Endothelial cell (in vitro differentiated cells): Measurements from ENCODE around the gene ARRB1. TPM values are rescaled to one million over a fixed set of nuclear protein-coding genes. Genes with fewer than 3 reads are reported as not detected.
"Not testable (repeated sequence)": the region's sequence is repeated elsewhere in the genome, so short reads cannot be mapped to it uniquely, and the experiment has no call there.

ENCODE experiments used
- DNase-seq: peaks from one replicate; pipeline ENCODE4 v3.0.0; 2021; ENCODE audit warnings: low spot score
- H3K27ac Mint-ChIP-seq: one replicate; pipeline ENCODE4 v1.8.0; 2021; ENCODE audit warnings: mixed read lengths, inconsistent platforms; ENCODE audit not compliant: unreplicated experiment
- H3K27me3 Mint-ChIP-seq: one replicate; pipeline ENCODE4 v1.8.0; 2021; ENCODE audit warnings: mild to moderate bottlenecking, moderate library complexity, mixed read lengths, inconsistent platforms; ENCODE audit not compliant: unreplicated experiment
- H3K36me3 Mint-ChIP-seq: one replicate; pipeline ENCODE4 v1.8.0; 2021; ENCODE audit warnings: mild to moderate bottlenecking, low read depth, mixed read lengths, inconsistent platforms; ENCODE audit not compliant: unreplicated experiment
- H3K4me1 Mint-ChIP-seq: one replicate; pipeline ENCODE4 v1.8.0; 2021; ENCODE audit warnings: mild to moderate bottlenecking, mixed read lengths, inconsistent platforms; ENCODE audit not compliant: unreplicated experiment
- H3K4me3 Mint-ChIP-seq: one replicate; pipeline ENCODE4 v1.8.0; 2021; ENCODE audit warnings: mild to moderate bottlenecking, mixed read lengths, inconsistent platforms; ENCODE audit not compliant: unreplicated experiment
- H3K9me3 Mint-ChIP-seq: one replicate; pipeline ENCODE4 v1.8.0; 2021; ENCODE audit warnings: mixed read lengths, inconsistent platforms; ENCODE audit not compliant: unreplicated experiment
- total RNA-seq: library from RNA; stranded (reverse); fragmentation: NEBNext Ultra II Directional; extraction: Animal tissue kit (Norgen Biotek cat#: 25700); gene quantifications from one replicate; pipeline ENCODE4 v1.2.1, GENCODE V29; 2021; ENCODE audit not compliant: unreplicated experiment
- TF ChIP-seq, protein P1 (sequence below): fragments of 200-600 bp; sonication (generic); IDR thresholded peaks from one replicate; pipeline ENCODE4 v1.5.0; 2021; ENCODE audit warnings: antibody characterized with exemption; ENCODE audit not compliant: unreplicated experiment

The ARRB1 gene
- total RNA-seq, 1 donor from 2014 or later: 197 TPM

DNA sequence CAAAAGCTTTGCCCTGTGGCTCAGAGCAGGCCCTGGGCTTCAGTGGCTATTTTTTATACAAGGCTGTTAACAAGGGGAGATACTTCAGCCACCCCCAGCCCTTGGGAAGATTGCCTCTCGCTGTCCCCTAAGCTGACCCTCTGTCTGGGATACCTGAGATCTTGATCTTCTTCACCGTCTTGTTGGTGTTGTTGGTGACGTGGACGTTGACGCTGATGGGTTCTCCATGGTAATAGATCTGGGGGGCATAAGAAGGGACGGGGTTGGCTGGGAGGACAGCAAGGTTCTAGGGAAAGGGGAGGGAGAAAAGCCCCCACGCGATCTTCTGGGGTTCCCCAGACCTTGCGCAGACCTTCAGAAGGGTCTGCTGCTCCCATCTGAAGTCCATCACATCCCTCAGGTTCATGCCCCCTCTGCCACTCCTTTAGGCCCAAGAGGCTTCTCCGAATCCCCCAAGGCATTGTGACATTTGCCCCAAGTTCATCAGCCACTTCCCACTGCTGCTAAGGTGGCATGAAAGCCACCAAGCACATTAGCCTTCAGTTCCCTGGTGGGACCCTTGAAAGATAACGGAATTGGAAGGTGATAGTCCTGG, 74.2 kb downstream of the ARRB1 start:
- peaks cover 59% of the 10 kb centered on the region for H3K36me3 Mint-ChIP-seq
- H3K9me3 Mint-ChIP-seq: no peaks in the 10 kb centered on the region
- peaks cover 48% of the 10 kb centered on the region for H3K4me1 Mint-ChIP-seq
- H3K27me3 Mint-ChIP-seq: peaks cover 12% of the 10 kb centered on the region
- H3K27ac Mint-ChIP-seq: no peak overlapping the region
- DNase-seq: no peak
- H3K4me3 Mint-ChIP-seq: peak overlapping the region; percentile 31
- TF ChIP-seq, protein P1, sequence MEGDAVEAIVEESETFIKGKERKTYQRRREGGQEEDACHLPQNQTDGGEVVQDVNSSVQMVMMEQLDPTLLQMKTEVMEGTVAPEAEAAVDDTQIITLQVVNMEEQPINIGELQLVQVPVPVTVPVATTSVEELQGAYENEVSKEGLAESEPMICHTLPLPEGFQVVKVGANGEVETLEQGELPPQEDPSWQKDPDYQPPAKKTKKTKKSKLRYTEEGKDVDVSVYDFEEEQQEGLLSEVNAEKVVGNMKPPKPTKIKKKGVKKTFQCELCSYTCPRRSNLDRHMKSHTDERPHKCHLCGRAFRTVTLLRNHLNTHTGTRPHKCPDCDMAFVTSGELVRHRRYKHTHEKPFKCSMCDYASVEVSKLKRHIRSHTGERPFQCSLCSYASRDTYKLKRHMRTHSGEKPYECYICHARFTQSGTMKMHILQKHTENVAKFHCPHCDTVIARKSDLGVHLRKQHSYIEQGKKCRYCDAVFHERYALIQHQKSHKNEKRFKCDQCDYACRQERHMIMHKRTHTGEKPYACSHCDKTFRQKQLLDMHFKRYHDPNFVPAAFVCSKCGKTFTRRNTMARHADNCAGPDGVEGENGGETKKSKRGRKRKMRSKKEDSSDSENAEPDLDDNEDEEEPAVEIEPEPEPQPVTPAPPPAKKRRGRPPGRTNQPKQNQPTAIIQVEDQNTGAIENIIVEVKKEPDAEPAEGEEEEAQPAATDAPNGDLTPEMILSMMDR: no peak

DNA sequence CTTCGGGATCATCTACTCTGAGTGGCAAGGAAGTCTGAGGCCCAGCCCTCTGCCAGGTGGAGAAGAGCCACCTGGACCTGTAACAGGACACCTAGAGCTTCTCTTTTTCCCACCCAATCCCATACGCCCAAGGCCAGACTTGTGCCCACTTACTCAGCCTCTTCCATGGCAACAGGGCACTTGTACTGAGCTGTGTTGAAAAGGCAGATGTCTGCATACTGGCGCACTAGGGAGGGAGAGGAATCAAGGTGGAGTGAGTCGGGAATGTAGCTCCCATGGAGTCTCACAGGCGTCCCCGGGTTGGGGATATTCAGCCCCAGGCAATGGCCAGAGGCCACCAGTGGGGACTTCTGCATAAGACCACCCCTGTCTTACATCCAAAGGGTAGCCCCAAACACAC, 74.8 kb downstream of the ARRB1 start:
- Mint-ChIP-seq H3K4me1 (peaks cover 43% of the 10 kb centered on the region), H3K27ac (peak overlapping the region; percentile 85), H3K27me3 (peaks cover 11% of the 10 kb centered on the region), H3K4me3 (peak overlapping the region; percentile 39), H3K36me3 (peaks cover 59% of the 10 kb centered on the region), H3K9me3 (no peaks in the 10 kb centered on the region)
- no peak for DNase-seq
- TF ChIP-seq, protein P1: no peak

DNA sequence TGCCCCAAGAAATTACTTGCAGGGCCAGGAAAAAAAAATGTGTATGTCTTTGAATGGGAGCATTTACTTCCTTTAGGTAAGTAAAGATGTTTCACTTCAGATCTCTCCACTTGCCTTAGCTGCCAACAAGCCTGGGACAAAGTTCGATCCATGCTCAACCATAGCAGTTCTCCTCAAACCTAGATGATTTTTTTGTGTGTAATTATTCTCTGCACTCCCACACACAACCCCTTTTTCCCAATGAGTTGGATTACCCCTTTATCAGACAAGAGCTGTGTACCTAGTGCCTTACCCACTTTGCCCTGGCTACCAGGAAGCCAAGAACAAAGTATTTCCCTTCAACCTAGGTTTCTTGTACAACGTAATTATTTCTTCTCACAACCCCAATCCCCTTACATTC, 75.3 kb downstream of the ARRB1 start:
- Mint-ChIP-seq H3K27me3 (peaks cover 13% of the 10 kb centered on the region), H3K9me3 (no peaks in the 10 kb centered on the region), H3K36me3 (peaks cover 63% of the 10 kb centered on the region), H3K4me3 (peak overlapping the region; percentile 39), H3K4me1 (peaks cover 38% of the 10 kb centered on the region), H3K27ac (peak overlapping the region; percentile 85)
- TF ChIP-seq, protein P1: no peak
- DNase-seq: no peak

DNA sequence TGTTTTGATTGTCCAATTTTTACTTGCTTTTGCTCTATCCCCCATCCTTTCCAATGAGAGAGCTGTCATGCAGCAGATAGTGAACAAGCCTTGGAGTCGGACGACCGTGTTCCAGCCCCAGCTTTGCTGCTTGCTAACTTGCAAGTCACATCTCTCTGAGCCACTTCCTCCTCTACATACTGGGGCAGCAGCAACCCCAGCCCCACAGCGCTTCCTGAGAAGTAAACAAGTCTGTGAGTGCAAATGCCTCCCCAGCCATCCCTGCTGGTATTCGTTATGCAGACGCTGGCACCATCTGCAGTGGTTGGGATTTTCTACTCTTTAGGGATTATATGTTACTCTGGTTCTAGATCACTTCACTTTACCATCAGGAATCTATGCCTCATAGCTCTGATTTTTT, 75.9 kb downstream of the ARRB1 start:
- DNase-seq: no peak
- H3K36me3 Mint-ChIP-seq: peaks cover 64% of the 10 kb centered on the region

DNA sequence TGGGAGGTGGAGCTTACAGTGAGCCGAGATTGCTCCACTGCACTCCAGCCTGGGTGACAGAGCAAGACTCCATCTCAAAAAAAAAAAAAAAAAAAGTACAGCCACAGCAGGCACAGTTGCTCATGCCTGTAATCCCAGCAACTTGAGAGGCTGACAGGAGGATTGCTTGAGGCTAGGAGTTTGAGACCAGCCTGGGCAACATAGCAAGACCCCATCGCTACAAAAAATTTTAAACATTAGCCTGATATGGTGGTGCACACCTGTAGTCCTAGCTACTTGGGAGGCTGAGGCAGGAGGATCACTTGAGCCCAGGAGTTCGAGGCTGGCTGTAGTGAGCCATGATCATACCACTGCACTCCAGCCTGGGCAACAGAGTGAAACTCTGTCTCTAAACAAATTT, 76.7 kb downstream of the ARRB1 start:
- not testable (repeated sequence) for H3K4me3 Mint-ChIP-seq, DNase-seq, H3K9me3 Mint-ChIP-seq, H3K27me3 Mint-ChIP-seq, H3K27ac Mint-ChIP-seq
- H3K36me3 Mint-ChIP-seq: peaks cover 57% of the 10 kb centered on the region
- H3K4me1 Mint-ChIP-seq: peaks cover 25% of the 10 kb centered on the region

More for the DNA sequence above, 75.9 kb downstream of the ARRB1 start:
- Mint-ChIP-seq H3K9me3 (no peaks in the 10 kb centered on the region), H3K27ac (peak overlapping the region; percentile 88), H3K4me3 (peak overlapping the region; percentile 59), H3K27me3 (peaks cover 9% of the 10 kb centered on the region), H3K4me1 (peaks cover 32% of the 10 kb centered on the region)
- TF ChIP-seq, protein P1: no peak
